Endothelial cell of umbilical vein (primary cell): ENCODE results near the gene CACNG4. TPM values are rescaled to one million over a fixed set of nuclear protein-coding genes. Genes with fewer than 3 reads are reported as not detected.

ENCODE experiments used
- BruUV-seq: library from RNA; stranded (reverse); fragments of 400-500 nt; replicated peaks from 2 replicates; lab custom pipeline; 2021; lab: Mats Ljungman, UMichigan
- CTCF ChIA-PET: fragments of 300-600, 350-600 bp; sonication (Branson Sonifier 250); formaldehyde crosslinking; loops from one replicate; lab custom pipeline; 2021; ENCODE audit warnings: antibody characterized with exemption, inconsistent platforms; lab: Charles Lee
- POLR2A ChIA-PET: fragments of 300-600, 350-600 bp; sonication (Branson Sonifier 250); formaldehyde crosslinking; loops from one replicate; lab custom pipeline; 2021; ENCODE audit warnings: antibody characterized with exemption, inconsistent platforms; lab: Charles Lee
- DNase-seq: peaks from one replicate; pipeline ENCODE4 v3.0.0-alpha.2; 2011; ENCODE audit warnings: low read depth, low spot score
- FAIRE-seq: peaks from 2 replicates; lab custom pipeline; 2011; peaks lifted over from hg19 to GRCh38; lab: Jason Lieb, UNC
- H2AFZ ChIP-seq: 2 replicates; pipeline ENCODE4 v1.6.0; 2012; ENCODE audit warnings: low read depth, low read length, control low read depth, inconsistent platforms
- H3K27ac ChIP-seq: 2 replicates; pipeline ENCODE4 v1.5.1; 2011; ENCODE audit warnings: low read depth, mild to moderate bottlenecking, control low read depth, low read length, moderate library complexity; ENCODE audit not compliant: insufficient read depth
- H3K27me3 ChIP-seq, 2 experiments: 2 replicates each; pipeline versions ENCODE4 v1.6.0 to v1.6.1; 2011; ENCODE audit warnings: low read length in 2 of 2, mixed read lengths in 1 of 2; ENCODE audit not compliant: control insufficient read depth in 2 of 2, insufficient read depth in 2 of 2
- H3K36me3 ChIP-seq, 2 experiments: 2 replicates in 1 of 2; 3 replicates in 1 of 2; pipeline ENCODE4 v1.5.1; 2011; ENCODE audit warnings: low read length in 2 of 2, mild to moderate bottlenecking in 1 of 2, moderate library complexity in 1 of 2; ENCODE audit not compliant: control insufficient read depth in 2 of 2, insufficient read depth in 2 of 2; ENCODE audit errors: extremely low read depth in 1 of 2
- H3K4me1 ChIP-seq: 3 replicates; pipeline ENCODE4 v1.5.1; 2011; ENCODE audit warnings: mild to moderate bottlenecking, low read length; ENCODE audit not compliant: control insufficient read depth, insufficient read depth; ENCODE audit errors: extremely low read depth
- H3K4me2 ChIP-seq: 2 replicates; pipeline ENCODE4 v1.6.1; 2011; ENCODE audit warnings: low read length, control low read depth, mixed read lengths; ENCODE audit not compliant: insufficient read depth
- H3K4me3 ChIP-seq, 3 experiments: fragments of 200-600 bp in 1 of 3; sonication (generic), shearing (Covaris generic) in 1 of 3; replicated peaks in 1 of 3; 2 replicates each; pipeline ENCODE4 v1.5.1; 2011 to 2016; ENCODE audit warnings: control low read depth in 3 of 3, low read length in 3 of 3, mild to moderate bottlenecking in 2 of 3, inconsistent platforms in 1 of 3, low read depth in 1 of 3, moderate library complexity in 1 of 3; ENCODE audit not compliant: insufficient read depth in 1 of 3
- H3K79me2 ChIP-seq: 2 replicates; pipeline ENCODE4 v1.6.0; 2012; ENCODE audit warnings: low read length, inconsistent platforms; ENCODE audit not compliant: control insufficient read depth, insufficient read depth
- H3K9ac ChIP-seq: replicated peaks from 2 replicates; pipeline ENCODE3; 2011; ENCODE audit warnings: low read length, control low read depth; ENCODE audit not compliant: insufficient read depth; ENCODE audit errors: extremely low read depth
- H3K9me1 ChIP-seq: replicated peaks from 3 replicates; pipeline ENCODE4 v1.6.0; 2011; ENCODE audit warnings: mild to moderate bottlenecking, low read length; ENCODE audit not compliant: control insufficient read depth, insufficient read depth; ENCODE audit errors: extremely low read depth
- H3K9me3 ChIP-seq: replicated peaks from 2 replicates; pipeline ENCODE4 v1.5.1; 2012; ENCODE audit warnings: low read length, inconsistent platforms; ENCODE audit not compliant: control insufficient read depth, insufficient read depth
- H4K20me1 ChIP-seq: replicated peaks from 2 replicates; pipeline ENCODE3; 2011; ENCODE audit warnings: mild to moderate bottlenecking, low read length; ENCODE audit not compliant: control insufficient read depth, insufficient read depth; ENCODE audit errors: extremely low read depth
- EZH2 ChIP-seq: IDR thresholded peaks from 2 replicates; pipeline ENCODE4 v1.6.1; 2012; ENCODE audit warnings: borderline replicate concordance, low read depth, mild to moderate bottlenecking, moderate library complexity, low read length, inconsistent platforms; ENCODE audit not compliant: severe bottlenecking
- FOS ChIP-seq: IDR thresholded peaks from 2 replicates; pipeline ENCODE4 v1.6.1; 2011; ENCODE audit warnings: mild to moderate bottlenecking, low read length, moderate library complexity, borderline replicate concordance; ENCODE audit not compliant: insufficient read depth
- GATA2 ChIP-seq: IDR thresholded peaks from 2 replicates; pipeline ENCODE4 v1.7.0; 2011; ENCODE audit warnings: low read depth, mild to moderate bottlenecking, moderate library complexity, mixed read lengths, low read length; ENCODE audit not compliant: insufficient read length, insufficient read depth
- JUN ChIP-seq: IDR thresholded peaks from 2 replicates; pipeline ENCODE4 v1.6.1; 2011; ENCODE audit warnings: borderline replicate concordance, low read depth; ENCODE audit not compliant: insufficient read length, insufficient read depth
- MYC ChIP-seq: IDR thresholded peaks from one replicate; pipeline ENCODE4 v1.6.1; 2011; ENCODE audit warnings: mild to moderate bottlenecking, low read depth, low read length
- POLR2A ChIP-seq: IDR thresholded peaks from 2 replicates; pipeline ENCODE4 v1.6.1; 2012; ENCODE audit warnings: low read depth, mild to moderate bottlenecking, control low read depth, low read length
- POLR2AphosphoS5 ChIP-seq: IDR thresholded peaks from 2 replicates; pipeline ENCODE4 v1.6.1; 2012; ENCODE audit warnings: low read depth, mild to moderate bottlenecking, control low read depth, low read length, moderate library complexity; ENCODE audit not compliant: insufficient read depth
- dilution Hi-C: fragments of 300-500 bp; cut with MboI; formaldehyde crosslinking; loops from one replicate; pipeline ENCODE4 v1.15.0; 2019; ENCODE audit warnings: low sequenced_read_pairs; ENCODE audit not compliant: extremely low pct_ligation_motif_present
- intact Hi-C: fragments of 100-400 bp; cut with micrococcal nuclease; formaldehyde crosslinking; loops from one replicate; pipeline ENCODE4 v1.10.0; 2022
- polyA plus RNA-seq, 4 experiments: library from polyadenylated mRNA; depleted of rRNA in 3 of 4; stranded (reverse) in 3 of 4; unstranded in 1 of 4; fragments of >200 nt; gene quantifications; 2 replicates each; pipeline versions ENCODE4 v1.2.1 to v1.2.3, GENCODE V29; 2011 to 2012; ENCODE audit warnings: missing spikeins in 1 of 4
- total RNA-seq: library from RNA; stranded (reverse); gene quantifications from 2 replicates; pipeline ENCODE4 v1.2.3, GENCODE V29; 2021
- TF ChIP-seq, protein P1 (sequence below): IDR thresholded peaks from 2 replicates; pipeline ENCODE4 v1.6.1; 2011; ENCODE audit not compliant: insufficient read depth, insufficient read length
- TF ChIP-seq, protein P2 (sequence below), 2 donors: IDR thresholded peaks; 1 replicate in 1 of 2; 2 replicates in 1 of 2; pipeline ENCODE4 v1.5.1; 2011; ENCODE audit warnings: low read length in 2 of 2, mild to moderate bottlenecking in 2 of 2, moderate library complexity in 2 of 2, control low read depth in 1 of 2, inconsistent platforms in 1 of 2, low read depth in 1 of 2; ENCODE audit not compliant: insufficient read depth in 1 of 2; ENCODE audit errors: extremely low read depth in 1 of 2

Gene CACNG4
- total and polyA plus RNA-seq, 2 donors (not counting 3 experiments of a cell fraction or from before 2014, with no cell fraction given) = not detected

DNA sequence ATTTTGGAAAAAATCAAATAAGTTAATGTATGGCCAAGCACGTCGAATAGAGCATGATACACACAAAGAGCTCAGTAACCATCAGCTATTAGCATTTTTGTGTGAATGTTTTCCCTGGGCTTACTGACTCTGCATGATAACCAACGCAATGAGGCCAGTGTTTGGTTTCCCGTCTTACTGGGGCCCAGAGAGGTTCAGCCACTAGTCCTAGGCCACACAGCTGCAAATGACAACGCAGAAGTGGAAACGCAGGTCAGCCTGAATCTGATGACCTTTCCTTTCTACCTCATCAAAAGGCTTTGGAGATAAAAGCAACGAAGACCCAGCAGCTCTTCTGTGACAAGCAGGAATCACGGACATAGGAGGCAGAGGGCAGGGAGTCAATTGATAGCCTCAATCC is 7.2 kb upstream of the CACNG4 start:
- Histone ChIP-seq H3K36me3 (no peaks in the 10 kb centered on the region), H3K4me2 (no peak overlapping the region)

More for the DNA sequence above, 7.2 kb upstream of the CACNG4 start:
- Histone ChIP-seq H3K9ac (no peak overlapping the region), H3K9me3 (no peaks in the 10 kb centered on the region), H3K79me2 (no peaks in the 10 kb centered on the region), H3K9me1 (no peaks in the 10 kb centered on the region), H2AFZ (no peak overlapping the region), H3K27me3 (peaks cover 8% of the 10 kb centered on the region in 2 experiments), H3K4me3 (no peak overlapping the region), H3K4me1 (peaks cover 1% of the 10 kb centered on the region), H4K20me1 (no peaks in the 10 kb centered on the region), H3K27ac (no peak overlapping the region)
- ChIA-PET CTCF (interaction anchor here (1.2 kb wide), 1 partner anchor 9 kb away, joined by 5 read pairs; no protein-coding TSS in a partner anchor), POLR2A (no interaction called here)
- TF ChIP-seq, protein P1, sequence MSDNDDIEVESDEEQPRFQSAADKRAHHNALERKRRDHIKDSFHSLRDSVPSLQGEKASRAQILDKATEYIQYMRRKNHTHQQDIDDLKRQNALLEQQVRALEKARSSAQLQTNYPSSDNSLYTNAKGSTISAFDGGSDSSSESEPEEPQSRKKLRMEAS = no peak
- no peak for TF ChIP-seq MYC
- no peak for TF ChIP-seq FOS
- no peak for TF ChIP-seq POLR2AphosphoS5
- no peak for TF ChIP-seq JUN
- no peak for TF ChIP-seq POLR2A
- TF ChIP-seq EZH2 = no peak
- TF ChIP-seq, protein P2, sequence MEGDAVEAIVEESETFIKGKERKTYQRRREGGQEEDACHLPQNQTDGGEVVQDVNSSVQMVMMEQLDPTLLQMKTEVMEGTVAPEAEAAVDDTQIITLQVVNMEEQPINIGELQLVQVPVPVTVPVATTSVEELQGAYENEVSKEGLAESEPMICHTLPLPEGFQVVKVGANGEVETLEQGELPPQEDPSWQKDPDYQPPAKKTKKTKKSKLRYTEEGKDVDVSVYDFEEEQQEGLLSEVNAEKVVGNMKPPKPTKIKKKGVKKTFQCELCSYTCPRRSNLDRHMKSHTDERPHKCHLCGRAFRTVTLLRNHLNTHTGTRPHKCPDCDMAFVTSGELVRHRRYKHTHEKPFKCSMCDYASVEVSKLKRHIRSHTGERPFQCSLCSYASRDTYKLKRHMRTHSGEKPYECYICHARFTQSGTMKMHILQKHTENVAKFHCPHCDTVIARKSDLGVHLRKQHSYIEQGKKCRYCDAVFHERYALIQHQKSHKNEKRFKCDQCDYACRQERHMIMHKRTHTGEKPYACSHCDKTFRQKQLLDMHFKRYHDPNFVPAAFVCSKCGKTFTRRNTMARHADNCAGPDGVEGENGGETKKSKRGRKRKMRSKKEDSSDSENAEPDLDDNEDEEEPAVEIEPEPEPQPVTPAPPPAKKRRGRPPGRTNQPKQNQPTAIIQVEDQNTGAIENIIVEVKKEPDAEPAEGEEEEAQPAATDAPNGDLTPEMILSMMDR (IDR thresholded peaks at IDR 0.05; ENCODE audit: extremely low read depth in 1 of 2, insufficient read depth in 1 of 2, low read depth in 1 of 2, low read length in 2 of 2) = no peak
- TF ChIP-seq GATA2 = no peak
- no peak for FAIRE-seq
- intact Hi-C loops (no loop called here), dilution Hi-C loops (no loop called here)
- no peak for DNase-seq
- BruUV-seq = no TSS peak
